Upper lobe of left lung (tissue), 6 donors: ENCODE measurements around the gene KCNN1. TPM values are rescaled to one million over a fixed set of nuclear protein-coding genes. Genes with fewer than 3 reads are reported as not detected.

Source experiments
- ATAC-seq, 2 donors: fragments of 200-7000 bp; cut with Tn5 transposase; one replicate each; pipeline ENCODE4 v1.9.1; 2022; ENCODE audit warnings: mild to moderate bottlenecking in 2 of 2, moderate library complexity in 2 of 2; ENCODE audit not compliant: low FRiP score in 2 of 2
- DNase-seq, 2 donors: peaks; one replicate each; pipeline ENCODE4 v3.0.0-alpha.2; 2019 to 2020
- H3K27ac ChIP-seq, 4 donors: fragments of 200-600 bp; sonication (generic); one replicate each; pipeline ENCODE4 v1.5.1; 2016 to 2019
- H3K27me3 ChIP-seq, 4 donors: fragments of 200-600 bp; sonication (generic); one replicate each; pipeline ENCODE4 v1.5.1; 2017 to 2019
- H3K36me3 ChIP-seq, 4 donors: fragments of 200-600 bp; sonication (generic); one replicate each; pipeline ENCODE4 v1.5.1; 2016 to 2019
- H3K4me1 ChIP-seq, 4 donors: fragments of 200-600 bp; sonication (generic); one replicate each; pipeline ENCODE4 v1.5.1; 2018 to 2019
- H3K4me3 ChIP-seq, 4 donors: fragments of 200-600 bp; sonication (generic); one replicate each; pipeline ENCODE4 v1.5.1; 2017 to 2019; ENCODE audit warnings: mild to moderate bottlenecking in 2 of 4, moderate library complexity in 1 of 4
- H3K9me3 ChIP-seq, 4 donors: fragments of 200-600 bp; sonication (generic); one replicate each; pipeline ENCODE4 v1.5.1; 2018 to 2019
- EP300 ChIP-seq, 4 donors: sonication (generic); formaldehyde crosslinking; IDR thresholded peaks; one replicate each; pipeline ENCODE4 v1.5.1; 2017; ENCODE audit warnings: antibody characterized with exemption in 4 of 4, control low read depth in 2 of 4
- POLR2A ChIP-seq, 4 donors: fragments of 450-650 bp; IDR thresholded peaks; one replicate each; pipeline ENCODE4 v1.5.1; 2016 to 2017; ENCODE audit warnings: antibody characterized with exemption in 4 of 4, mild to moderate bottlenecking in 2 of 4
- POLR2AphosphoS5 ChIP-seq, 2 donors: sonication (generic); formaldehyde crosslinking; IDR thresholded peaks; one replicate each; pipeline ENCODE4 v1.5.1; 2017; ENCODE audit warnings: antibody characterized with exemption in 2 of 2
- WGBS, 2 donors: methylation state at CpG; one replicate each; pipeline ENCODE4 v1.1.5; 2017 to 2018; 5-methylcytosine and 5-hydroxymethylcytosine counted together
- total RNA-seq, 6 donors: library from RNA; depleted of rRNA in 4 of 6; stranded (reverse); fragments of >200 nt in 4 of 6; gene quantifications; one replicate each; pipeline versions ENCODE4 v1.1.0 to v1.2.1, GENCODE V29; 2016 to 2021
- TF ChIP-seq, protein P1 (sequence below), 6 experiments: fragments of 450-650 bp in 4 of 6; fragments of 200-600 bp in 2 of 6; sonication (generic) in 2 of 6; IDR thresholded peaks; one replicate each; pipeline ENCODE4 v1.5.1; 2016 to 2019; ENCODE audit warnings: antibody characterized with exemption in 6 of 6
- donor health status: DM: no; HTN: no; CAD: no; lungs with moderate emphysema.
- donor health status: DM: no; HTN: yes; CAD: no; lungs with severe emphysema.

The KCNN1 gene
- total RNA-seq, 6 donors from 2014 or later = 0.34 to 0.37 TPM; not detected in 4

DNA sequence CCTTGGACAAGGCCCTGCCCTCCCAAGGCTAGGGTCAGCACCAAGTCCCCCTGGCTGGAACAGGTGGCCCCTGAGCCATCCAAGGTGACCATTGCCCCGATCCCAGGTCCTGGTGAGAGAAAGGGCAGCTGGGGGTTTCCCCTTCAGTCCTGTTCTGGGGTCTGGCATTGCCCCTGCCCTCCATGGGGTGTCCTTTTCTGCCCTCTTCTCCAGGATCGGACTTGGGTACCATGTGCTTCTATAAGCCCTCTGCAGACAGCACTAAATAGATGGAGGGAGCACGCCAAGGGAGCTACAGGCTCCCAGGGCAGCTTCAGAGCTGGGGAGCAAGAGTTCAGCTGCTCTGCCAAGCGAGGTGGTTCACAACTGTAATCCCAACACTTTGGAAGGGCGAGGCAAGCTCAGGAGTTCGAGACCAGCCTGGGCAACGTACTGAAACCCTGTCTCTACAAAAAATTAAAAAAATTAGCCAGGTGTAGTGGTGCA lies 13.5 kb upstream of the KCNN1 start:
- H3K9me3 ChIP-seq = no peaks in the 10 kb centered on the region
- DNase-seq = no peak
- no peak overlapping the region for H3K27ac ChIP-seq
- peaks cover 4 to 56% (median 34%) of the 10 kb centered on the region in 4 donors for H3K27me3 ChIP-seq
- H3K4me1 ChIP-seq = peaks cover 31 to 46% (median 41%) of the 10 kb centered on the region in 4 donors
- no peak for ATAC-seq
- no peaks in the 10 kb centered on the region for H3K36me3 ChIP-seq
- WGBS, 2 donors = 67 to 77% methylated on average over 6 to 7 of the region's 7 CpGs
- TF ChIP-seq POLR2AphosphoS5 (IDR thresholded peaks at IDR 0.05) = no peak
- no peak overlapping the region for H3K4me3 ChIP-seq

DNA sequence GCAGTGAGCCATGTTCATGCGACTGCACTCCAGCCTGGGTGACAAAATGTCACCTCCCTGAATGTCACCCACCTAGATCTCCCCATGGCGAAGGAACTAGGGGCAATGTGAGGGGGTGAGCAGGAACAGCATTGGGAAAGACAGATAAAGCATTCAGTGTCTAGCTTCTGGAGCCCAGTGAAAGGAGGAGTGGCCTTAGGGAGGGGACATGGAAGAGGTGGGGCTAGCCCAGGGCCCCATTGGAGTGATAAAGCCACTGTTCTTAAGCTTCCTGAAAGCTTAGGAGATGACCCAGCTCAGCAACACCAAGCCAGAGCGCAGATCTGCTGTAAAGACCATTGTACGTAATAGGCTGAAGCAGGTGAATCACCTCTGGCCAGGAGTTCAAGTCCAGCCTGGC lies 13.0 kb upstream of the KCNN1 start:
- ATAC-seq = no peak
- no peaks in the 10 kb centered on the region for H3K36me3 ChIP-seq
- WGBS, 2 donors = 75 to 79% methylated on average over 4 of the region's 4 CpGs

DNA sequence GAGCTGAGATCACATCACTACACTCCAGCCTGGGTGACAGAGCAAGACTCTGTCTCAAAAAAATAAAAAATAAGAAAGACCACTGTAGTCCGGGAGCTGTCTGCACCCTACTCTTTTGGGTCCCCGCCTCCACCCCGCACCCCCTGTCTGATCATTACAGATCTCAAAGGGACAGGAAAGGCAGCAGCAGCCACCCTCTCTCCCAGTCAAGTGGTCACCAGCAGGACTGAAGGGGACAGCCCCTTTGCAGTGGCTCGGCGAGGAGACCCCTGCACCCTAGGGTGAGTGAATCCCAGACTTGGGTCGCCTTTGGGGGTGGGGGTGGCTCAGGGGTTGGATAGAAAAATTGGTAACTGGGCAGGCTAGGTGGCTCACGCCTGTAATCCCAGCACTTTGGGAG lies 12.5 kb upstream of the KCNN1 start:
- Histone ChIP-seq H3K36me3 (no peaks in the 10 kb centered on the region), H3K4me1 (peaks cover 28 to 36% (median 31%) of the 10 kb centered on the region in 4 donors), H3K27ac (no peak overlapping the region), H3K4me3 (no peak overlapping the region), H3K9me3 (no peaks in the 10 kb centered on the region), H3K27me3 (peaks cover 4 to 47% (median 31%) of the 10 kb centered on the region in 4 donors)
- no peak for ATAC-seq
- DNase-seq = no peak
- 84 to 89% methylated on average over 5 to 6 of the region's 7 CpGs for WGBS, 2 donors
- TF ChIP-seq, protein P1, sequence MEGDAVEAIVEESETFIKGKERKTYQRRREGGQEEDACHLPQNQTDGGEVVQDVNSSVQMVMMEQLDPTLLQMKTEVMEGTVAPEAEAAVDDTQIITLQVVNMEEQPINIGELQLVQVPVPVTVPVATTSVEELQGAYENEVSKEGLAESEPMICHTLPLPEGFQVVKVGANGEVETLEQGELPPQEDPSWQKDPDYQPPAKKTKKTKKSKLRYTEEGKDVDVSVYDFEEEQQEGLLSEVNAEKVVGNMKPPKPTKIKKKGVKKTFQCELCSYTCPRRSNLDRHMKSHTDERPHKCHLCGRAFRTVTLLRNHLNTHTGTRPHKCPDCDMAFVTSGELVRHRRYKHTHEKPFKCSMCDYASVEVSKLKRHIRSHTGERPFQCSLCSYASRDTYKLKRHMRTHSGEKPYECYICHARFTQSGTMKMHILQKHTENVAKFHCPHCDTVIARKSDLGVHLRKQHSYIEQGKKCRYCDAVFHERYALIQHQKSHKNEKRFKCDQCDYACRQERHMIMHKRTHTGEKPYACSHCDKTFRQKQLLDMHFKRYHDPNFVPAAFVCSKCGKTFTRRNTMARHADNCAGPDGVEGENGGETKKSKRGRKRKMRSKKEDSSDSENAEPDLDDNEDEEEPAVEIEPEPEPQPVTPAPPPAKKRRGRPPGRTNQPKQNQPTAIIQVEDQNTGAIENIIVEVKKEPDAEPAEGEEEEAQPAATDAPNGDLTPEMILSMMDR (IDR thresholded peaks at IDR 0.05) = no peak
- TF ChIP-seq EP300 (IDR thresholded peaks at IDR 0.05) (no peak), POLR2AphosphoS5 (IDR thresholded peaks at IDR 0.05) (no peak), POLR2A (IDR thresholded peaks at IDR 0.05) (no peak)

More for the DNA sequence above, 13.0 kb upstream of the KCNN1 start:
- H3K27ac ChIP-seq = no peak overlapping the region
- TF ChIP-seq, protein P1 (IDR thresholded peaks at IDR 0.05) = no peak
- TF ChIP-seq EP300 (IDR thresholded peaks at IDR 0.05) (no peak), POLR2AphosphoS5 (IDR thresholded peaks at IDR 0.05) (no peak), POLR2A (IDR thresholded peaks at IDR 0.05) (no peak)
- peaks cover 4 to 52% (median 32%) of the 10 kb centered on the region in 4 donors for H3K27me3 ChIP-seq
- DNase-seq = no peak
- H3K4me1 ChIP-seq = peaks cover 28 to 41% (median 36%) of the 10 kb centered on the region in 4 donors
- no peak overlapping the region for H3K4me3 ChIP-seq
- no peaks in the 10 kb centered on the region for H3K9me3 ChIP-seq

DNA sequence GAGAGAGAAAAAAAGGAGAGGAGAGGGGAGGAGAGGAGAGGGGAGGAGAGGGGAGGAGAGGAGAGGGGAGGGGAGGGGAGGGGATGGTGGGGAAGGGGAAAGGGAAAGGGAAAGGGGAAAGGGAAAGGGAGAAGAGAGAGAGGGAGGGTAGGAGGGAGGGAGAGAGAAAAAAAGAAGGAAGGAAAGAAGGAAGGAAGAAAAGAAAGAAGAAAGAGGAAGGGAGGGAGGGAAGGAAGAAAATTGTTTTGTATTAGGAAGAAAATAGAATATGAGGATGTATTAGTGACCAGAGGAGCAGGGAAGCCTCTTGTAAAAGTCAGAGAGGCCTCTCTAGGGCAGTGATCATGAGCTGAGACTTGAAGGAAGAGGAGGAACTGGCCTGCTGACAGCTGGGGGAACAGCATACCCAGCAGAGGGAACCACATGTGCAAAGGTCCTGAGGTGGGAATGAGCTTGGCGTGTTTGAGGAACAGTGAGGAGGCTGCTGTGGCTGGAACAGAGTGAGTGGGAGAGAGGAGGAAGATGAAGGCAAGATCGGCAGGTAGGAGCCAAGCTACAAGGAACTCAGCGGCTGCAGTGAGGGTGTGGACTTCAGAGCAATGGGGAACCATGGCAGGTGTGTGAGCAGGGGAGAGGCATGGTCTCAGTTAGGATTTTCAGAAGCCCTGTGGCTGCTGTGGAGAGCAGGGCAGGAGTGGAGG lies 9.6 kb upstream of the KCNN1 start:
- Histone ChIP-seq H3K4me1 (peaks cover 2 to 8% (median 6%) of the 10 kb centered on the region in 4 donors), H3K36me3 (no peaks in the 10 kb centered on the region), H3K27ac (no peak overlapping the region), H3K4me3 (no peak overlapping the region), H3K9me3 (no peaks in the 10 kb centered on the region), H3K27me3 (peaks cover 3 to 19% (median 16%) of the 10 kb centered on the region in 4 donors)
- DNase-seq = no peak
- TF ChIP-seq, protein P1 (IDR thresholded peaks at IDR 0.05) = no peak
- no peak for ATAC-seq
- 75 to 81% methylated on average over 2 to 3 of the region's 3 CpGs for WGBS, 2 donors

DNA sequence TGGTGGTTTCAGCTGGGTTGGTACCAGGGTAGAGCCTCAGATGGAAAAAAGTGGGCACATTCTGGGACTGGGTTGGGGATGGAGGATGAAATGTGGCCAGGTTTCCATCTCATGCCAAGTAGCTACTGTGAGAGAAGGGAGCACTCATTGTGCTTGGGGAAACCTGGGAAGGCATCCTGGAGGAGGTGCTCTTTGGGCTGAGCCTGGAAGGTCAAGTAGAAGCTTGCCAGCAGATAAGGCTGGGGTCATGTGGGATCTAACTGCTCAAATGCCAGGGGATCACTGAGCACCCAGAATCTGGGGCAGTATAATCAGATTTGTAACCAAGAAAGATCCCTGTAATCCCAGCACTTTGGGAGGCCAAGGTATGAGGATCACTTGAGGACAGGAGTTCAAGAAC lies 9.0 kb upstream of the KCNN1 start:
- peaks cover 0 to 2% (median under 1%) of the 10 kb centered on the region in 4 donors for H3K4me1 ChIP-seq
- no peaks in the 10 kb centered on the region for H3K36me3 ChIP-seq
- ATAC-seq (no peak), DNase-seq (no peak)
- no peak overlapping the region for H3K27ac ChIP-seq
- peaks cover 0 to 13% (median 10%) of the 10 kb centered on the region in 4 donors for H3K27me3 ChIP-seq
- TF ChIP-seq, protein P1 (IDR thresholded peaks at IDR 0.05) = no peak
- no peak for TF ChIP-seq POLR2AphosphoS5 (IDR thresholded peaks at IDR 0.05)
- no peak for TF ChIP-seq EP300 (IDR thresholded peaks at IDR 0.05)
- TF ChIP-seq POLR2A (IDR thresholded peaks at IDR 0.05) = no peak
- no peaks in the 10 kb centered on the region for H3K9me3 ChIP-seq
- no peak overlapping the region for H3K4me3 ChIP-seq
